Mesendoderm (in vitro differentiated cells): Measurements from ENCODE around the gene BBOF1.

Source experiments
- DNase-seq: peaks from one replicate; pipeline ENCODE4 v3.0.0; 2013
- H2AK5ac ChIP-seq: 2 replicates; pipeline ENCODE4 v1.6.1; 2013; ENCODE audit warnings: low read length, inconsistent platforms
- H2BK120ac ChIP-seq: 2 replicates; pipeline ENCODE4 v1.6.1; 2013; ENCODE audit warnings: low read depth, mild to moderate bottlenecking, low read length, moderate library complexity, mixed read lengths
- H2BK15ac ChIP-seq: replicated peaks from 2 replicates; pipeline ENCODE4 v1.6.1; 2013; ENCODE audit warnings: low read depth, mild to moderate bottlenecking, moderate library complexity
- H2BK5ac ChIP-seq: 2 replicates; pipeline ENCODE4 v1.6.1; 2013; ENCODE audit warnings: low read length, inconsistent platforms
- H3K18ac ChIP-seq: 2 replicates; pipeline ENCODE4 v1.6.1; 2013; ENCODE audit warnings: mild to moderate bottlenecking, low read length, mixed read lengths
- H3K23ac ChIP-seq: one replicate; pipeline ENCODE4 v1.6.1; 2013; ENCODE audit warnings: low read length
- H3K27ac ChIP-seq: 2 replicates; pipeline ENCODE4 v1.5.1; 2013; ENCODE audit warnings: low read depth, mild to moderate bottlenecking, inconsistent platforms, low read length, moderate library complexity
- H3K27me3 ChIP-seq: 2 replicates; pipeline ENCODE4 v1.6.1; 2013; ENCODE audit warnings: low read length, control low read depth, mild to moderate bottlenecking, inconsistent platforms; ENCODE audit not compliant: insufficient read depth, poor library complexity
- H3K36me3 ChIP-seq: 2 replicates; pipeline ENCODE4 v1.6.1; 2013; ENCODE audit warnings: low read length, inconsistent platforms; ENCODE audit not compliant: control insufficient read depth, insufficient read depth
- H3K4ac ChIP-seq: one replicate; pipeline ENCODE4 v1.6.1; 2013; ENCODE audit warnings: low read depth, mild to moderate bottlenecking, low read length, moderate library complexity
- H3K4me1 ChIP-seq: 2 replicates; pipeline ENCODE4 v1.6.1; 2013; ENCODE audit warnings: low read depth, low read length, inconsistent platforms; ENCODE audit not compliant: control insufficient read depth
- H3K4me2 ChIP-seq: 2 replicates; pipeline ENCODE4 v1.6.1; 2013; ENCODE audit warnings: low read length
- H3K4me3 ChIP-seq: 2 replicates; pipeline ENCODE4 v1.5.1; 2013; ENCODE audit warnings: mild to moderate bottlenecking, low read length
- H3K56ac ChIP-seq: one replicate; pipeline ENCODE4 v1.6.1; 2013; ENCODE audit warnings: low read length
- H3K79me1 ChIP-seq: 2 replicates; pipeline ENCODE4 v1.6.1; 2013; ENCODE audit warnings: low read length, inconsistent platforms
- H3K79me2 ChIP-seq: 2 replicates; pipeline ENCODE4 v1.6.1; 2013; ENCODE audit warnings: mild to moderate bottlenecking, low read length; ENCODE audit not compliant: control insufficient read depth, insufficient read depth
- H3K9ac ChIP-seq: 2 replicates; pipeline ENCODE4 v1.6.1; 2013; ENCODE audit warnings: low read length, inconsistent platforms
- H4K5ac ChIP-seq: one replicate; pipeline ENCODE4 v1.6.1; 2013; ENCODE audit warnings: low read length
- H4K8ac ChIP-seq: one replicate; pipeline ENCODE4 v1.6.1; 2013; ENCODE audit warnings: low read depth, mild to moderate bottlenecking, control low read depth, low read length, moderate library complexity
- WGBS: extraction: QIAGEN DNeasy Blood & Tissue Kit; methylation state at CpG from one replicate; pipeline ENCODE4 v1.1.7; 2013; ENCODE audit warnings: low lambda C conversion rate, missing lambda C conversion rate; ENCODE audit not compliant: insufficient coverage; ENCODE audit errors: extremely low coverage; 5-methylcytosine and 5-hydroxymethylcytosine counted together

Gene BBOF1

GRCh38 chr14:74035556-74035955, 16.4 kb downstream of the BBOF1 start:
- Histone ChIP-seq H3K79me1 (no peaks in the 10 kb centered on the region), H3K36me3 (no peaks in the 10 kb centered on the region), H3K4me1 (no peaks in the 10 kb centered on the region), H2BK5ac (no peak overlapping the region), H3K79me2 (no peaks in the 10 kb centered on the region), H3K4me3 (no peak overlapping the region), H2BK120ac (no peak overlapping the region), H4K5ac (no peak overlapping the region), H3K4me2 (no peak overlapping the region), H3K27me3 (no peaks in the 10 kb centered on the region), H3K27ac (no peak overlapping the region), H3K56ac (no peak overlapping the region), H2AK5ac (no peak overlapping the region), H2BK15ac (no peak overlapping the region), H3K18ac (no peak overlapping the region), H3K9ac (no peak overlapping the region), H3K23ac (no peak overlapping the region), H3K4ac (no peak overlapping the region), H4K8ac (no peak overlapping the region)
- WGBS, result no CpG with 5 or more reads among the region's 4 CpGs
- no peak for DNase-seq

GRCh38 chr14:74038020-74038859, 19.1 kb downstream of the BBOF1 start:
- DNase-seq, result peak; percentile 60
- Histone ChIP-seq H3K4me2 (no peak overlapping the region), H3K4me1 (no peaks in the 10 kb centered on the region), H3K56ac (no peak overlapping the region), H3K36me3 (no peaks in the 10 kb centered on the region), H2BK15ac (no peak overlapping the region), H2BK120ac (no peak overlapping the region), H3K9ac (no peak overlapping the region), H3K27ac (no peak overlapping the region), H3K4ac (no peak overlapping the region), H3K18ac (no peak overlapping the region), H3K79me1 (no peaks in the 10 kb centered on the region), H3K4me3 (no peak overlapping the region), H3K23ac (no peak overlapping the region), H2AK5ac (no peak overlapping the region), H3K27me3 (no peaks in the 10 kb centered on the region), H2BK5ac (no peak overlapping the region), H4K8ac (no peak overlapping the region), H3K79me2 (no peaks in the 10 kb centered on the region), H4K5ac (no peak overlapping the region)
- WGBS, result no CpG with 5 or more reads among the region's 3 CpGs

- Histone ChIP-seq H3K36me3 (no peaks in the 10 kb centered on the region), H3K18ac (no peak overlapping the region), H3K4me1 (no peaks in the 10 kb centered on the region), H3K4ac (no peak overlapping the region), H4K5ac (no peak overlapping the region), H3K79me1 (no peaks in the 10 kb centered on the region), H3K27me3 (no peaks in the 10 kb centered on the region), H3K9ac (no peak overlapping the region), H2BK15ac (no peak overlapping the region), H3K23ac (no peak overlapping the region), H3K27ac (no peak overlapping the region), H2BK5ac (no peak overlapping the region), H3K79me2 (no peaks in the 10 kb centered on the region), H3K4me3 (no peak overlapping the region), H2BK120ac (no peak overlapping the region), H2AK5ac (no peak overlapping the region), H3K56ac (no peak overlapping the region), H3K4me2 (no peak overlapping the region), H4K8ac (no peak overlapping the region)
- no peak for DNase-seq
- WGBS, result no CpG with 5 or more reads among the region's 2 CpGs
Measured at GRCh38 chr14:74042296-74042695, 23.1 kb downstream of the BBOF1 start.

DNA sequence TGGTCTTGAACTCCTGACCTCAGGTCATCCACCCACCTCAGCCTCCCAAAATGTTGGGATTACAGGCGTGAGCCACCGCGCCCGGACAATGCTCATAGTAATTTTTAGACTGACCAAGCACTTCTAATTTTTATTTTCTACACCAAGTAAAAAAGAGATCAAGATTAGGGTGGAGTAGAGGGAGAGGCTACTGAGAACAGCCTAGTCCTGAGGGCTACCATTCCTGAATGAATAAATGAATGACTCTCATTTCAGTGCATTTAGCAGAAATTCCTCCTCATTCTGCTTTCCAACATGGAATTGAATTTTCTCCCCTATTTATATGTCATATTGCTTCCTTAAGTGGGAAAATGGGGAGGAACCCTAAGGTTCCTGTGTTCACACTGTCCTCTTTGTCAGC, 26.4 kb downstream of the BBOF1 start:
- Histone ChIP-seq H3K4me3 (no peak overlapping the region), H3K79me1 (no peaks in the 10 kb centered on the region), H4K5ac (no peak overlapping the region), H2AK5ac (no peak overlapping the region), H3K9ac (no peak overlapping the region), H3K23ac (no peak overlapping the region), H3K27ac (no peak overlapping the region), H3K4me2 (no peak overlapping the region), H3K4ac (no peak overlapping the region), H3K27me3 (no peaks in the 10 kb centered on the region), H3K79me2 (no peaks in the 10 kb centered on the region), H4K8ac (no peak overlapping the region), H3K4me1 (no peaks in the 10 kb centered on the region), H2BK15ac (no peak overlapping the region), H2BK5ac (no peak overlapping the region), H2BK120ac (no peak overlapping the region), H3K56ac (no peak overlapping the region), H3K36me3 (no peaks in the 10 kb centered on the region), H3K18ac (no peak overlapping the region)
- DNase-seq, result no peak
- no CpG with 5 or more reads among the region's 4 CpGs for WGBS

DNA sequence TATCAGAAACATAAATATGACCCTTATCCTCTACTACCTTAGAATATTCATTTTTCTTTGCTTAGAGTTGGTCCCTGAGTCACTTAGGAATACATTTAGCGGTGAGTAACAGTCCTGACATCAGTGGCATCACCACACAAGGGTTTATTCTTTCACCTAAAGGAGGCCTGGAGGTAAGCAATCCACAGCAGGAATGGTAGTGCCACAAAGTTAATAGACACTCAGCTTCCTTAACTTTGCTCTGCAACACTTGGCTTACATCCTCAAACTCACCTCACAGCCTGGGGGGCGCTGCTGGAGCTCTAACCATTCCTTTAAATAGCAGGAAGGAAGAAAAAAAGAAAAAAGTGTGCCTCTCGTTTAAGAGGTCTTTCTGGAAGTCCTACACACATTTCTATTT, 29.1 kb downstream of the BBOF1 start:
- Histone ChIP-seq H3K23ac (no peak overlapping the region), H3K27ac (no peak overlapping the region), H3K18ac (no peak overlapping the region), H3K79me2 (no peaks in the 10 kb centered on the region), H4K8ac (no peak overlapping the region), H2AK5ac (no peak overlapping the region), H3K9ac (no peak overlapping the region), H2BK5ac (no peak overlapping the region), H3K79me1 (no peaks in the 10 kb centered on the region), H2BK15ac (no peak overlapping the region), H3K27me3 (no peaks in the 10 kb centered on the region), H2BK120ac (no peak overlapping the region), H3K56ac (no peak overlapping the region), H3K36me3 (no peaks in the 10 kb centered on the region), H3K4me3 (no peak overlapping the region), H3K4ac (no peak overlapping the region), H3K4me2 (no peak overlapping the region), H3K4me1 (no peaks in the 10 kb centered on the region), H4K5ac (no peak overlapping the region)
- DNase-seq, result peak; percentile 62
- no CpG with 5 or more reads among the region's 3 CpGs for WGBS
